Measurements from ENCODE around the gene RELL1. TPM values are rescaled to one million over a fixed set of nuclear protein-coding genes. Genes with fewer than 3 reads are reported as not detected.

RELL1 gene
- polyA plus RNA-seq, 1 donor from 2014 or later, result 0.47 TPM

DNA sequence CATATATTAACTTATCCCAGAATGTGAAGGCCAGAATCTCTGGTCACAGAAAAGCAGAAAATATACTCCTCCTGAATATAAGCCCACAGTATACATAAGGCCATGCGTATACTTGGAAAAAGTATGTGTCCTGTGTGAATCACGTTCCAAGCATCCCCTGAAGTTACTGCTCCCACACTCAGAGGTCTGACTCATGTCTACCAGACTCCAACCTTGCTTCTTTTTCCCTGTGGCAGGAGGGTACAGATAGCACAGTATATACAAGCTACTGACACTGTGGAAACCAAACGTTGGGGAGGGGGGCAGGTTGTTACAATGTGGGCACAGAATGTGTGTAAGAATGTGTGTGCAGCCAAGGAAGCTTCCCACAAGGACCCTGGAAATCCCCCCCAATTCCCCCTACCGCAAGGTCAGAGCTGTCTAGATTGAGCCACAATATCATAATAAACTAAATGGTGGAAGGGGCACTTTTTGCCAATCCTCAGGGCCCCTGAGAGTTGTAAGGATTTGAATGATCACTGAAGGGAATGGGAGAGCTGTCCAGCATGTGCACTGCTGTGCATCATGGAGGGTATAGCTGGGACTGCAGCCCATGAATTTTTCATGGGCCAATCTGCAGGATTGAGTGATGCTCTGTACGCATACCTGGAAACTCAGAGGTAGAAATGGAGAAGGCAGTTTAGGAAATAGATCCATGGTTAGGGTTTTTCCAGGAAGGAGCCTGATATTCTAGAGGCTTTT is 7.4 kb upstream of the RELL1 start:
- Histone ChIP-seq H3K4me2 (ENCODE audit: low read length) (no peak overlapping the region), H3K9me2 (ENCODE audit: insufficient read depth, low read length) (no peaks in the 10 kb centered on the region), H3K9ac (ENCODE audit: low read length) (no peak overlapping the region)

DNA sequence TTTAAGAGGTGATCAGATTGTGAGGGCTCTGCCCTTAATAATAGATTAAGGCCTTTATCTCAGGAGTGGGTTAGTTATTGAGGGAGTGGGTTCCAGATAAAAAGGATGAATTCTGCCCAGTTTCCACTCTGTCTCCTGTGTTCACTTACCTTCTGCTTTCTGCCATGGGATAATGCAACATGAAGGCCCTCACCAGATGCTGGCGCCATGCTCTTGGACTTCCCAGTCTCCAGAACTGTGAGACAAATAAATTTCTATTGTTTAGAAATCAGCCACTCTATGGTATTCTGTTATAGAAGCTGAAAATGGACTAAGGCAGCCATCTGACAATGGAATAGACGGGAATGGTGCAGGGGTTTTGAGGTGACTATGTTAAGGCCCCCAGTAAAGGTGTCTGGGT is 6.9 kb upstream of the RELL1 start:
- H4K20me1 ChIP-seq (ENCODE audit: insufficient read depth), result no peaks in the 10 kb centered on the region
- no peak for TF ChIP-seq CTCF (IDR thresholded peaks at IDR 0.05; ENCODE audit: poor library complexity, severe bottlenecking)
- TF ChIP-seq POLR2AphosphoS5 (IDR thresholded peaks at IDR 0.05), result no peak
- TF ChIP-seq, protein P1, sequence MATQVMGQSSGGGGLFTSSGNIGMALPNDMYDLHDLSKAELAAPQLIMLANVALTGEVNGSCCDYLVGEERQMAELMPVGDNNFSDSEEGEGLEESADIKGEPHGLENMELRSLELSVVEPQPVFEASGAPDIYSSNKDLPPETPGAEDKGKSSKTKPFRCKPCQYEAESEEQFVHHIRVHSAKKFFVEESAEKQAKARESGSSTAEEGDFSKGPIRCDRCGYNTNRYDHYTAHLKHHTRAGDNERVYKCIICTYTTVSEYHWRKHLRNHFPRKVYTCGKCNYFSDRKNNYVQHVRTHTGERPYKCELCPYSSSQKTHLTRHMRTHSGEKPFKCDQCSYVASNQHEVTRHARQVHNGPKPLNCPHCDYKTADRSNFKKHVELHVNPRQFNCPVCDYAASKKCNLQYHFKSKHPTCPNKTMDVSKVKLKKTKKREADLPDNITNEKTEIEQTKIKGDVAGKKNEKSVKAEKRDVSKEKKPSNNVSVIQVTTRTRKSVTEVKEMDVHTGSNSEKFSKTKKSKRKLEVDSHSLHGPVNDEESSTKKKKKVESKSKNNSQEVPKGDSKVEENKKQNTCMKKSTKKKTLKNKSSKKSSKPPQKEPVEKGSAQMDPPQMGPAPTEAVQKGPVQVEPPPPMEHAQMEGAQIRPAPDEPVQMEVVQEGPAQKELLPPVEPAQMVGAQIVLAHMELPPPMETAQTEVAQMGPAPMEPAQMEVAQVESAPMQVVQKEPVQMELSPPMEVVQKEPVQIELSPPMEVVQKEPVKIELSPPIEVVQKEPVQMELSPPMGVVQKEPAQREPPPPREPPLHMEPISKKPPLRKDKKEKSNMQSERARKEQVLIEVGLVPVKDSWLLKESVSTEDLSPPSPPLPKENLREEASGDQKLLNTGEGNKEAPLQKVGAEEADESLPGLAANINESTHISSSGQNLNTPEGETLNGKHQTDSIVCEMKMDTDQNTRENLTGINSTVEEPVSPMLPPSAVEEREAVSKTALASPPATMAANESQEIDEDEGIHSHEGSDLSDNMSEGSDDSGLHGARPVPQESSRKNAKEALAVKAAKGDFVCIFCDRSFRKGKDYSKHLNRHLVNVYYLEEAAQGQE (IDR thresholded peaks at IDR 0.05; ENCODE audit: borderline replicate concordance), result no peak
- no peak for TF ChIP-seq SMC3 (conservative IDR thresholded peaks at IDR 0.05; ENCODE audit: poor library complexity)
- no peak for TF ChIP-seq MXI1 (conservative IDR thresholded peaks at IDR 0.05; ENCODE audit: poor library complexity, severe bottlenecking)
- TF ChIP-seq EP300 (conservative IDR thresholded peaks at IDR 0.05; ENCODE audit: poor library complexity, severe bottlenecking), result no peak
- TF ChIP-seq RAD21 (conservative IDR thresholded peaks at IDR 0.05), result no peak

More for the DNA sequence above, 7.4 kb upstream of the RELL1 start:
- H2AFZ ChIP-seq (ENCODE audit: low read depth, low read length), result no peak overlapping the region
- H3K79me2 ChIP-seq (replicated peaks; ENCODE audit: insufficient read depth, low read length), result no peaks in the 10 kb centered on the region
- no peak overlapping the region for H3K4me3 ChIP-seq (ENCODE audit: low read length)
- no peaks in the 10 kb centered on the region for H3K9me3 ChIP-seq (ENCODE audit: low read length)
- no peak overlapping the region for H3K27ac ChIP-seq (ENCODE audit: low read length)
- no peaks in the 10 kb centered on the region for H3F3A ChIP-seq (ENCODE audit: insufficient read depth, low read length, poor library complexity, severe bottlenecking)
- H3K27me3 ChIP-seq (ENCODE audit: insufficient read depth, low read depth, low read length), result no peaks in the 10 kb centered on the region
- H3K36me3 ChIP-seq (ENCODE audit: insufficient read depth, low read length), result no peaks in the 10 kb centered on the region
- no peaks in the 10 kb centered on the region for H4K20me1 ChIP-seq (ENCODE audit: insufficient read depth)
- TF ChIP-seq RAD21 (conservative IDR thresholded peaks at IDR 0.05) (no peak), TAF1 (IDR thresholded peaks at IDR 0.05; ENCODE audit: low read depth) (no peak), EZH2 (IDR thresholded peaks at IDR 0.05; ENCODE audit: borderline replicate concordance, insufficient read depth, low read length, poor library complexity, severe bottlenecking) (no peak), CTCF (IDR thresholded peaks at IDR 0.05; ENCODE audit: poor library complexity, severe bottlenecking) (no peak), POLR2AphosphoS5 (IDR thresholded peaks at IDR 0.05) (no peak), SMC3 (conservative IDR thresholded peaks at IDR 0.05; ENCODE audit: poor library complexity) (no peak), MXI1 (conservative IDR thresholded peaks at IDR 0.05; ENCODE audit: poor library complexity, severe bottlenecking) (no peak), EP300 (conservative IDR thresholded peaks at IDR 0.05; ENCODE audit: poor library complexity, severe bottlenecking) (no peak)
- TF ChIP-seq, protein P1 (IDR thresholded peaks at IDR 0.05; ENCODE audit: borderline replicate concordance), result no peak

More for the DNA sequence above, 6.9 kb upstream of the RELL1 start:
- Histone ChIP-seq H3K4me3 (ENCODE audit: low read length) (no peak overlapping the region), H3K9ac (ENCODE audit: low read length) (no peak overlapping the region), H3K36me3 (ENCODE audit: insufficient read depth, low read length) (no peaks in the 10 kb centered on the region), H3K9me2 (ENCODE audit: insufficient read depth, low read length) (no peaks in the 10 kb centered on the region), H3K4me2 (ENCODE audit: low read length) (no peak overlapping the region), H3K9me3 (ENCODE audit: low read length) (no peaks in the 10 kb centered on the region), H2AFZ (ENCODE audit: low read depth, low read length) (no peak overlapping the region), H3K79me2 (replicated peaks; ENCODE audit: insufficient read depth, low read length) (no peaks in the 10 kb centered on the region), H3K27ac (ENCODE audit: low read length) (no peak overlapping the region), H3F3A (ENCODE audit: insufficient read depth, low read length, poor library complexity, severe bottlenecking) (no peaks in the 10 kb centered on the region), H3K27me3 (ENCODE audit: insufficient read depth, low read depth, low read length) (no peaks in the 10 kb centered on the region)

Data from neural cell (in vitro differentiated cells).